Subcutaneous adipose tissue (tissue), 4 donors: ENCODE data around the gene POT1. TPM values are rescaled to one million over a fixed set of nuclear protein-coding genes. Genes with fewer than 3 reads are reported as not detected.

Source experiments
- total RNA-seq, 4 donors: library from RNA; depleted of rRNA; stranded (reverse); fragments of >200 nt; gene quantifications; one replicate each; pipeline ENCODE4 v1.1.0, GENCODE V29; 2016
- TF ChIP-seq, protein P1 (sequence below): fragments of 450-650 bp; IDR thresholded peaks from one replicate; pipeline ENCODE4 v1.5.1; 2016; ENCODE audit warnings: low read depth, mild to moderate bottlenecking, control low read depth, antibody characterized with exemption, moderate library complexity

The POT1 gene
- total RNA-seq, 4 donors from 2014 or later: 14.5 to 32.3 (median 22.0) TPM

DNA sequence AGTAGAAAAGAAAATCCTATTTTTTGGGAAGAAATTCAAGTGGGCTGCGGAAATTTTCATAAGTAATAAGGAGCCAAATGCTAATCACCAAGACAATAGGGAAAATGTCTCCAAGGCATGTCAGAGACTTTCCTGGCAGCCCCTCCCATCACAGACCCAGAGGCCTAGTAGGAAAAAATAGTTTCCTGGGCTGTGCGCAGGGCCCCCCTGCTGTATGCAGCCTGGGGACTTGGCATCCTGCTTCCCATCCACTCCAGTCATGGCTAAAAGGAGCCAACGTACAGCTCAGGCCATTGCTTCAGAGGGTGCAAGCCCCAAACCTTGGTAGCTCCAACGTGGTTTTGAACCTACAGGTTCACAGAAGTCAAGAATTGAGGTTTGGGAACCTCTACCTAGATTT, 12.8 kb upstream of the POT1 start:
- TF ChIP-seq, protein P1, sequence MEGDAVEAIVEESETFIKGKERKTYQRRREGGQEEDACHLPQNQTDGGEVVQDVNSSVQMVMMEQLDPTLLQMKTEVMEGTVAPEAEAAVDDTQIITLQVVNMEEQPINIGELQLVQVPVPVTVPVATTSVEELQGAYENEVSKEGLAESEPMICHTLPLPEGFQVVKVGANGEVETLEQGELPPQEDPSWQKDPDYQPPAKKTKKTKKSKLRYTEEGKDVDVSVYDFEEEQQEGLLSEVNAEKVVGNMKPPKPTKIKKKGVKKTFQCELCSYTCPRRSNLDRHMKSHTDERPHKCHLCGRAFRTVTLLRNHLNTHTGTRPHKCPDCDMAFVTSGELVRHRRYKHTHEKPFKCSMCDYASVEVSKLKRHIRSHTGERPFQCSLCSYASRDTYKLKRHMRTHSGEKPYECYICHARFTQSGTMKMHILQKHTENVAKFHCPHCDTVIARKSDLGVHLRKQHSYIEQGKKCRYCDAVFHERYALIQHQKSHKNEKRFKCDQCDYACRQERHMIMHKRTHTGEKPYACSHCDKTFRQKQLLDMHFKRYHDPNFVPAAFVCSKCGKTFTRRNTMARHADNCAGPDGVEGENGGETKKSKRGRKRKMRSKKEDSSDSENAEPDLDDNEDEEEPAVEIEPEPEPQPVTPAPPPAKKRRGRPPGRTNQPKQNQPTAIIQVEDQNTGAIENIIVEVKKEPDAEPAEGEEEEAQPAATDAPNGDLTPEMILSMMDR: no peak

DNA sequence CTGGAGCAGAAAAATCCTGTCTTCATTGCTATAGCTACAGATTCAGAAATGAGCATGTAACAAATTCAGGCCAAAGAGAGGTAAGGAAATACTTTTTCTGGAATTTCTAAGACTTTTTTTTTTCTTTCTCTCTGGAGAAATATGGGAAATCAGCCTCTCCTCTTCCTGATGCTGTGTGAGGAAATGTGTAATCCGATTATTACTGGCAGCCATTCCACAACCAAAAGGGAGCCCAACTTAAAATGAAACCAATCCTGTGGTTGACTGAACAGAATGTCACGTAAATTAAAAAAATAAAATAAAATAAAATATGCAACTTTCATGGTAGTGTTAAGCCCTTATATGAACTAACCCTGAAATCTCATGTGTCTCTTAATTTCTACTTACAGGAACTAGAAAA, 10.7 kb upstream of the POT1 start:
- TF ChIP-seq, protein P1: no peak

DNA sequence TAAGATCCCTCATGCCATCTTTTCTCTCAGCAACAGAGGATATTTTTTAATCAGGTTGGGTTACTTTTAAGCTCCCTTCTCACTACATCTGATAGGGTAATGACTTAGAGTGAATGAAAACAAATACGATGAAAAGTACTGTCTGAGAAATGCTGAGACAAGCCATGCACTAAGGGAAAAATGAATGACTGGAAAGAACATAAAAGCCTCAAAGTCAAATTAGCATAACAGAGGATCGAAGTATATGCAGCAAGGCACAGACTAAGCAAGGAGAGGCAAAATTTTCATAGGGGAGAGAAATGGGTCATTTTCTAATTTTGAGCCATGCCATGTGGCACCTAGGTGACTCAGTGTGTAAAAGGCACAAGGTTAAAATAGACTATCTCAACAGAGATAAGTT, 8.5 kb upstream of the POT1 start:
- TF ChIP-seq, protein P1: no peak

DNA sequence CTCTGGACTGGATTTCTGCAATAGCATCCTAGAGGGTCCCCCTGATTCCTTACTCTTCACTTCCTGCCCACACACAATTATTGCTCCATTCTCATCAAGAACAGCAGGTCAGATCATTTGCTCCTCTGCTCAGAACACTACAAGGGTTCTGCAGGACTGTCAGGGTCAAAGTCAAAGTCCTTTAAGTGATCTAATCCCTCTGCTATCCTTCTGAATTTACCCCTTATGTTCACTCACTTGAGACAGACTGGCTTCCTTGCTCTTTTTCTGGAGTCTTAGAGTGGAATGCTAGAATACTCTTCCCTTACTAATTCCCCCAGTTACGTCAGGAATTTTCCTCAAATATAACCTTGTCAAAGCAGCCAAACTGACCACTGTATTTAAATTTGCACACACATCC, 7.5 kb upstream of the POT1 start:
- TF ChIP-seq, protein P1: no peak

DNA sequence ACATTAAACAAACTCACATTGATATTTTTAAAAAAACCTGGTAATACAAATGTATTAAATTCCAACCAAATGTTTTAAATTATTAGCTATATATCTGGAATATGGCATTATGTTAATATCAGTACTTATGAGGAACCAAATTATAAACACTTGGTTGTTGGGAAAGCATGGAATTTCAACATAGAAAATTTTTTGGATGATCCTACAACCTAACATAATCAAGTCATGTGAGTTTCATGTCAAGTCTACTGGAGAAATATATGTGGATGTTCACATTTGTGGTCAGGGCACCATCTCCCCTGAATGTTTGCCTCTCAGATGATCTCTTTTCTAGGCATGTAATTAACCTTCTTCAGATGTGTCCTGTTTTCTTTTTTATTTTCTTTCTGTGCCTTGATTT, 5.2 kb upstream of the POT1 start:
- TF ChIP-seq, protein P1: no peak

DNA sequence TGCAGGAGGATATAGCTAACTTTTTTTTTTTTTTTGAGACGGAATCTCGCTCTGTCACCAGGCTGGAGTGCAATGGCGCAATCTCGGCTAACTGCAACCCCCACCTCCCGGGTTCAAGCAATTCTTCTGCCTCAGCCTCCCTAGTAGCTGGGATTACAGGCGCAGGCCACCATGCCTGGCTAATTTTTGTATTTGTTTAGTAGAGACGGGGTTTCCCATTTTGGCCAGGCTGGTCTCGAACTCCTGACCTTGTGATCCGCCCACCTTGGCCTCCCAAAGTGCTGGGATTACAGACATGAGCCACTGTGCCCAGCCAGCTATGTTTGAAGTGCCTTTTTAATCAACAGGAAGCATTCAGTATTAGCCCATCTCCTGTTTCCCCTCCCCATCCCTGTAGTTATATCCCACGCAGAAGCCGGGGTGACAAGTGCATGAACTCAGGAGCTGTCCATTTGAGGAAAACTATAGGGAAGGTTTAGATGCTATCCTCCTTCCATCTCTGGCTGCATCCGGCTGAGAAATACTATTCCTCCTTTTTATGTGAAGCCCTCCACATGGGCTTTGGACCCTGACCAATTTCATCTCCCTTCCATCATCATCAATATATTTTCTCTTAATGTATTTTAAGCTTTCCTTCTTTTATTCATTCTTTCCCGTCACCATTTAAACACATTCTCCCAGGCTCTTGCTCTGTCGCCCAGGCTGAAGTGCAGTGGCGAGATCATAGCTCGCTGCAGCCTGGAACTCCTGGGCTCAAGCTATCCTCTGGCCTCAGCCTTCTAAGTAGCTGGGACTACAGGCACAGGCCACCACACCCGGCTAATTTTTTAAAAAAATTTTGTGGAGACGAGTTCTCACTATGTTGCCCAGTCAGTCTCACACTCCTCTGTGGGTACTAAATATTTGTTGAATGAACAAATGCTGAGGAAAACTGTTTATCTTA, 1.3 kb upstream of the POT1 start:
- TF ChIP-seq, protein P1: no peak

DNA sequence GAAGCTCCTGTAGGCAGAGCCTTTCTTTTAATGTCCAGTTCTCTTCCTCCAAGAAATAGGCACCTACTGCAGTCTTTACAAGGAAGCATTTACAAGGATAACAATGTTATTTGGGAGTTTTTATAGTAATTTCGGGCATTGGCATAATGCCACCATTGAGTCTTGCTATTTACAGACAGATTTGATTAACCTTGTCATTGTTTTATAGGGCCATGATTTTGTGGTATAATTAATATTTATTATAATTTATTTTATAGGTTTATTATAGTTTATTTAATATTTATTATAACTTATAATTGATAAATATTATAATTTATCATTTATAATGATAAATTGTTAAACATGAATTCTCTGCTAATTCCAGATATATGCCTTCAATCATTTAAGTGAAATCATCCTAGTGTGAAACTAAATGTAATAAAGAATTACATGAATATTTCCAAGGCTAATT, 573 bp upstream of the POT1 start:
- TF ChIP-seq, protein P1: no peak
